Measurements from ENCODE around the gene EIF3D. TPM values are rescaled to one million over a fixed set of nuclear protein-coding genes. Genes with fewer than 3 reads are reported as not detected.

Gene EIF3D
- 477 and 524 TPM in 2 replicates for total RNA-seq

GRCh38 chr22:36528795-36529751 is at the start of gene EIF3D:
Gene EIF3D, minus strand, starts transcription at chr22:36529166. Its CDS starts 3,045 bp downstream, at chr22:36526121.

DNA sequence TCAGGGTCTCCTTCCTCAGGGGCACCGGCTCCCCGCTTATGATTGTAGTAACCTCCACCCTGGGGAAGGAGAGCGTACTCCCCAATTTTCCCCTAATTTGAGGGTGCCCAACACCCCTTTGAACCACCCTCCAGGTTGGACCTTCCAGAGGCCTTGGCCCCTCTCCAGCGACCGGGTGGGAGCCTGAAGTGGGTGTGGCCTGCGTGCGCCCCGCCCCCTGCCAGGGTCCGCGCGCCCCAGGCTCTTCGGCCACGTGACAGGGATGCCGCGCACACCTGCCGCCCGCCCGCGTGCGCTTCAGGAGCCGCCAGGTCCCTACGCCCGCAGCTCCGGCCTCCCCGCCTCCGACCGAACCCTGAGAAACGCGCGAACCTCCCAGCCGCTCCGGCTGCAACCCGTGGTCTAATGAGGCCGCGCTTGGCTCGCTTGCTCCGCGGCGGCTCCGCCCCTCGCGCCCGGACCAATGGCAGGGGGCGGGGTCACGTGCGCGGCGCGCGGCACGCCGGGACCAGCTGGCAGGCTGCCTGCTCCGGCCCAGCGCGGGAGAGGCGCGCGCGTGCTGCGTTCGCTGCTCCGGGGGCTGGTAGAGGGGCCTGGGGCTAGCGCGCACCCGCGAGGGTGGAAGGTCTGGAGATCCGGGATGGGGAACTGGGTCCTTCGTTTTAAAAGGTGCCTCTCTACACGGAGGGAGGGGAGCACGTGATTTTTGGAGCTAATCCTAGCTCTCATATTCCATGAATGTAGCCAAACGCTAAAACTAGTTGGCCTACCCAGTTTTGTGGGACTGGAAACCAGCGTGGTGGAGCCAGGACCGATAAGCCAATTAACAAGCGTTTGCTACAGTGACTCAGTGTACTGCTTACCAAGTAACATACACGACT is 22.1 kb downstream of the EIF3D start, which contains the start of gene FOXRED2:
Gene FOXRED2 (minus strand): TSS at position 404 of the 881 bp plus-strand sequence. CDS start 618 bp downstream, outside the sequence.

GRCh38 chr22:36481393-36482168 is 47.4 kb downstream of the EIF3D start, which contains the start of gene TXN2:
Gene TXN2, minus strand, starts transcription at chr22:36481640. Its CDS starts 803 bp downstream, at chr22:36480837.

Other genes with a start within 250 kb of the EIF3D start
- 669 and 717 TPM in 2 replicates for gene MYH9, start 141.2 kb downstream of the EIF3D start, total RNA-seq
- gene TXN2, start 47.5 kb downstream of the EIF3D start, total RNA-seq, result 9.9 and 70.0 TPM in 2 replicates
- gene FOXRED2, start 22.1 kb downstream of the EIF3D start, total RNA-seq, result 3.4 and 7.1 TPM in 2 replicates
- gene CACNG2, start 174.6 kb upstream of the EIF3D start, total RNA-seq, result not detected in 2 replicates
- gene IFT27, start 247.0 kb upstream of the EIF3D start, total RNA-seq, result 19.6 and 19.7 TPM in 2 replicates

All from regular cardiac myocyte (primary cell).